Lower lobe of right lung (tissue), 2 donors: Measurements from ENCODE around the gene SSUH2. TPM values are rescaled to one million over a fixed set of nuclear protein-coding genes. Genes with fewer than 3 reads are reported as not detected.
A peak's percentile ranks its signal among the peaks of the same experiment; 100 is the strongest.

ENCODE experiments used
- ATAC-seq, 2 donors: fragments of 200-7000 bp; cut with Tn5 transposase; one replicate each; pipeline ENCODE4 v1.9.1; 2020 to 2022; ENCODE audit warnings: mild to moderate bottlenecking in 2 of 2, moderate library complexity in 2 of 2
- DNase-seq: peaks from one replicate; pipeline ENCODE4 v3.0.0-alpha.2; 2020
- H3K27ac ChIP-seq: fragments of 200-600 bp; one replicate; pipeline ENCODE4 v1.8.0; 2022
- H3K27me3 ChIP-seq: fragments of 200-600 bp; one replicate; pipeline ENCODE4 v1.8.0; 2022; ENCODE audit warnings: low read depth
- H3K36me3 ChIP-seq: fragments of 200-600 bp; one replicate; pipeline ENCODE4 v1.8.0; 2022; ENCODE audit warnings: mild to moderate bottlenecking
- H3K4me1 ChIP-seq: fragments of 200-600 bp; one replicate; pipeline ENCODE4 v1.8.0; 2022
- H3K4me3 ChIP-seq: fragments of 200-600 bp; one replicate; pipeline ENCODE4 v1.8.0; 2022; ENCODE audit warnings: mild to moderate bottlenecking
- H3K9me3 ChIP-seq: fragments of 200-600 bp; one replicate; pipeline ENCODE4 v1.8.0; 2022
- CTCF ChIP-seq: fragments of 200-600 bp; IDR thresholded peaks from one replicate; pipeline ENCODE4 v1.8.0; 2022; ENCODE audit warnings: antibody characterized with exemption, mild to moderate bottlenecking
- intact Hi-C: fragments of 100-400 bp; cut with DNase I; formaldehyde crosslinking; loops from one replicate; pipeline ENCODE4 v1.11.0; 2022
- total RNA-seq: library from RNA; stranded (reverse); fragmentation: NEBNext Ultra II Directional; extraction: Animal tissue kit (Norgen Biotek cat#: 25700); gene quantifications from one replicate; pipeline ENCODE4 v1.2.1, GENCODE V29; 2021
- donor health status: DM: no; HTN: yes; CAD: no; lungs with severe emphysema.

The SSUH2 gene
- total RNA-seq, 1 donor from 2014 or later, result not detected

GRCh38 chr3:8642001-8642400 is 2.6 kb downstream of the SSUH2 start:
- H3K4me3 ChIP-seq, result no peak overlapping the region

GRCh38 chr3:8641472-8641871 is 3.1 kb downstream of the SSUH2 start:
- no peak for ATAC-seq
- Histone ChIP-seq H3K27me3 (peaks cover 4% of the 10 kb centered on the region), H3K4me1 (no peaks in the 10 kb centered on the region), H3K36me3 (no peaks in the 10 kb centered on the region), H3K27ac (no peak overlapping the region), H3K4me3 (no peak overlapping the region), H3K9me3 (no peaks in the 10 kb centered on the region)
- intact Hi-C loops, result no loop called here
- TF ChIP-seq CTCF, result no peak
- no peak for DNase-seq

More at GRCh38 chr3:8642001-8642400, 2.6 kb downstream of the SSUH2 start:
- H3K27me3 ChIP-seq, result peaks cover 4% of the 10 kb centered on the region
- no peaks in the 10 kb centered on the region for H3K9me3 ChIP-seq
- no peak overlapping the region for H3K27ac ChIP-seq
- H3K4me1 ChIP-seq, result no peaks in the 10 kb centered on the region
- intact Hi-C loops, result no loop called here
- no peak for TF ChIP-seq CTCF
- no peak for ATAC-seq
- DNase-seq, result no peak
- H3K36me3 ChIP-seq, result no peaks in the 10 kb centered on the region

- H3K9me3 ChIP-seq, result no peaks in the 10 kb centered on the region
- DNase-seq (no peak), ATAC-seq (no peak)
- no peaks in the 10 kb centered on the region for H3K36me3 ChIP-seq
- no peaks in the 10 kb centered on the region for H3K4me1 ChIP-seq
- H3K4me3 ChIP-seq, result no peak overlapping the region
- H3K27ac ChIP-seq, result no peak overlapping the region
- peaks cover 4% of the 10 kb centered on the region for H3K27me3 ChIP-seq
- intact Hi-C loops, result no loop called here
- TF ChIP-seq CTCF, result no peak
Observed at GRCh38 chr3:8640223-8640622, 4.4 kb downstream of the SSUH2 start.

- peaks cover 4% of the 10 kb centered on the region for H3K27me3 ChIP-seq
- DNase-seq, result no peak
- no peaks in the 10 kb centered on the region for H3K9me3 ChIP-seq
- ATAC-seq, result no peak
- H3K4me3 ChIP-seq, result no peak overlapping the region
- no peaks in the 10 kb centered on the region for H3K4me1 ChIP-seq
- TF ChIP-seq CTCF, result no peak
- intact Hi-C loops, result no loop called here
- no peaks in the 10 kb centered on the region for H3K36me3 ChIP-seq
- H3K27ac ChIP-seq, result no peak overlapping the region
Observed at GRCh38 chr3:8639659-8640000, 5.0 kb downstream of the SSUH2 start.

GRCh38 chr3:8638994-8639658 is 5.5 kb downstream of the SSUH2 start:
- Histone ChIP-seq H3K4me1 (no peaks in the 10 kb centered on the region), H3K36me3 (no peaks in the 10 kb centered on the region), H3K4me3 (no peak overlapping the region), H3K9me3 (no peaks in the 10 kb centered on the region), H3K27ac (no peak overlapping the region), H3K27me3 (peaks cover 4% of the 10 kb centered on the region)
- intact Hi-C loops, result no loop called here
- DNase-seq (no peak), ATAC-seq (peak in 1 of 2 donors; percentile 34)
- no peak for TF ChIP-seq CTCF
